Osteoblast (primary cell): ENCODE measurements around the gene PNPLA7. TPM values are rescaled to one million over a fixed set of nuclear protein-coding genes. Genes with fewer than 3 reads are reported as not detected.
A peak's percentile ranks its signal among the peaks of the same experiment; 100 is the strongest.

Source experiments
- DNase-seq: peaks from one replicate; pipeline ENCODE4 v3.0.0; 2011; ENCODE audit warnings: low spot score, mixed read lengths; ENCODE audit not compliant: insufficient read length; ENCODE audit errors: missing footprints
- H2AFZ ChIP-seq: 2 replicates; pipeline ENCODE4 v1.6.0; 2011; ENCODE audit warnings: mild to moderate bottlenecking, low read length
- H3K27ac ChIP-seq: 2 replicates; pipeline ENCODE4 v1.5.1; 2011; ENCODE audit warnings: mild to moderate bottlenecking, low read depth, low read length, moderate library complexity
- H3K27me3 ChIP-seq: 2 replicates; pipeline ENCODE4 v1.6.0; 2012; ENCODE audit warnings: mild to moderate bottlenecking, control low read depth, inconsistent platforms, low read length, moderate library complexity; ENCODE audit not compliant: insufficient read depth
- H3K36me3 ChIP-seq: 2 replicates; pipeline ENCODE4 v1.5.1; 2011; ENCODE audit warnings: mild to moderate bottlenecking, low read length, control low read depth, moderate library complexity; ENCODE audit not compliant: insufficient read depth
- H3K4me1 ChIP-seq: 2 replicates; pipeline ENCODE4 v1.5.1; 2011; ENCODE audit warnings: mild to moderate bottlenecking, low read length, control low read depth, moderate library complexity; ENCODE audit not compliant: insufficient read depth
- H3K4me2 ChIP-seq: 2 replicates; pipeline ENCODE4 v1.6.0; 2011; ENCODE audit warnings: mild to moderate bottlenecking, low read length; ENCODE audit not compliant: insufficient read depth
- H3K4me3 ChIP-seq: fragments of 200-600 bp; sonication (generic); 3 replicates; pipeline ENCODE4 v1.5.1; 2012; ENCODE audit warnings: mild to moderate bottlenecking, low read length, inconsistent platforms; ENCODE audit not compliant: insufficient read depth
- H3K79me2 ChIP-seq: 2 replicates; pipeline ENCODE4 v1.6.0; 2012; ENCODE audit warnings: mild to moderate bottlenecking, low read length, control low read depth, inconsistent platforms; ENCODE audit not compliant: insufficient read depth
- H3K9me3 ChIP-seq: 2 replicates; pipeline ENCODE4 v1.5.1; 2011; ENCODE audit warnings: low read depth, low read length, control low read depth
- H4K20me1 ChIP-seq: 2 replicates; pipeline ENCODE4 v1.6.0; 2012; ENCODE audit warnings: mild to moderate bottlenecking, low read length, control low read depth; ENCODE audit not compliant: insufficient read depth
- CTCF ChIP-seq: IDR thresholded peaks from 2 replicates; pipeline ENCODE4 v1.5.1; 2011; ENCODE audit warnings: mild to moderate bottlenecking, low read depth, low read length, moderate library complexity; ENCODE audit errors: extremely low read depth
- total RNA-seq: library from RNA; depleted of rRNA; stranded (reverse); fragments of >200 nt; gene quantifications from 2 replicates; pipeline ENCODE4 v1.2.3, GENCODE V29; 2012

The PNPLA7 gene
- total RNA-seq, 1 donor, result 1.8 TPM

GRCh38 chr9:137459601-137460362 is 90.4 kb downstream of the PNPLA7 start:
- peak overlapping the region; percentile 77 for H3K27ac ChIP-seq
- DNase-seq, result peak; percentile 87

GRCh38 chr9:137459152-137459600 is 91.0 kb downstream of the PNPLA7 start, which contains the start of gene NSMF:
NSMF (minus strand) TSS chr9:137459334; CDS start chr9:137459102, 232 bp downstream.
- Histone ChIP-seq H3K9me3 (no peaks in the 10 kb centered on the region), H2AFZ (peak within 1 kb of the TSS; percentile 98), H3K4me2 (peak within 1 kb of the TSS; percentile 86), H3K27me3 (no peaks in the 10 kb centered on the region), H3K36me3 (peaks cover 13% of the 10 kb centered on the region), H3K4me1 (peaks cover 31% of the 10 kb centered on the region), H3K4me3 (peak within 1 kb of the TSS; percentile 83), H3K79me2 (peaks cover 11% of the 10 kb centered on the region), H3K27ac (peak within 1 kb of the TSS; percentile 77), H4K20me1 (peaks cover 30% of the 10 kb centered on the region)
- DNase-seq, result peak; percentile 100
- TF ChIP-seq CTCF, result no peak

More at GRCh38 chr9:137459601-137460362, 90.4 kb downstream of the PNPLA7 start:
- Histone ChIP-seq H3K4me2 (peak overlapping the region; percentile 86), H2AFZ (peak overlapping the region; percentile 98), H3K9me3 (no peaks in the 10 kb centered on the region), H3K4me3 (peak overlapping the region; percentile 83), H3K27me3 (no peaks in the 10 kb centered on the region), H4K20me1 (peaks cover 24% of the 10 kb centered on the region), H3K4me1 (peaks cover 31% of the 10 kb centered on the region), H3K36me3 (peaks cover 11% of the 10 kb centered on the region), H3K79me2 (peaks cover 11% of the 10 kb centered on the region)
- TF ChIP-seq CTCF, result no peak

- H3K4me3 ChIP-seq, result peak overlapping the region; percentile 83
- H4K20me1 ChIP-seq, result peaks cover 32% of the 10 kb centered on the region
- peaks cover 14% of the 10 kb centered on the region for H3K36me3 ChIP-seq
- H3K4me2 ChIP-seq, result peak overlapping the region; percentile 86
- peaks cover 11% of the 10 kb centered on the region for H3K79me2 ChIP-seq
- peak; percentile 96 for DNase-seq
- H3K27me3 ChIP-seq, result no peaks in the 10 kb centered on the region
- TF ChIP-seq CTCF, result no peak
- no peaks in the 10 kb centered on the region for H3K9me3 ChIP-seq
- peaks cover 31% of the 10 kb centered on the region for H3K4me1 ChIP-seq
- H2AFZ ChIP-seq, result no peak overlapping the region
- peak overlapping the region; percentile 60 for H3K27ac ChIP-seq
Observed at GRCh38 chr9:137458194-137459151, 91.7 kb downstream of the PNPLA7 start.
